HepG2 (cell line): ENCODE data around the gene IFNAR1. TPM values are rescaled to one million over a fixed set of nuclear protein-coding genes. Genes with fewer than 3 reads are reported as not detected.
A peak's percentile ranks its signal among the peaks of the same experiment; 100 is the strongest.

Experiments used
- BCL6 ChIP-seq: IDR thresholded peaks from 2 replicates; pipeline ENCODE4 v1.6.1; 2016; ENCODE audit warnings: missing genetic modification reagents, missing compliant biosample characterization
- CBX1 ChIP-seq: IDR thresholded peaks from one replicate; pipeline ENCODE4 v1.6.1; 2016; ENCODE audit warnings: antibody characterized with exemption, low read depth
- ELF3 ChIP-seq: IDR thresholded peaks from 2 replicates; pipeline ENCODE4 v1.6.1; 2016; ENCODE audit warnings: missing genetic modification reagents, missing compliant biosample characterization
- ESRRA ChIP-seq: sonication (generic); formaldehyde crosslinking; IDR thresholded peaks from 2 replicates; pipeline ENCODE4 v1.5.1; 2020; ENCODE audit warnings: mild to moderate bottlenecking, low read depth, missing genetic modification reagents
- HMG20A ChIP-seq: IDR thresholded peaks from 2 replicates; pipeline ENCODE4 v1.6.1; 2016; ENCODE audit warnings: borderline replicate concordance
- HNF1A ChIP-seq, 2 experiments: sonication (generic) in 1 of 2; formaldehyde crosslinking in 1 of 2; IDR thresholded peaks; 2 replicates each; pipeline versions ENCODE4 v1.4.0 to v1.6.1; 2016 to 2020; ENCODE audit warnings: borderline replicate concordance in 1 of 2, low read depth in 1 of 2, mild to moderate bottlenecking in 1 of 2, missing genetic modification reagents in 1 of 2
- IKZF5 ChIP-seq: IDR thresholded peaks from 2 replicates; pipeline ENCODE4 v1.6.1; 2018; ENCODE audit warnings: missing genetic modification reagents, mild to moderate bottlenecking, missing compliant biosample characterization
- NFE2L1 ChIP-seq: sonication (generic); formaldehyde crosslinking; IDR thresholded peaks from 2 replicates; pipeline ENCODE4 v1.4.0; 2020; ENCODE audit warnings: missing genetic modification reagents, mild to moderate bottlenecking, borderline replicate concordance
- NONO ChIP-seq, 2 experiments: fragments of 450-650 bp in 1 of 2; sonication (generic) in 1 of 2; formaldehyde crosslinking in 1 of 2; IDR thresholded peaks in 1 of 2; conservative IDR thresholded peaks in 1 of 2; 2 replicates each; pipeline versions ENCODE4 v1.6.1 to v1.8.0; 2017 to 2022; ENCODE audit warnings: mild to moderate bottlenecking in 1 of 2, missing genetic modification reagents in 1 of 2, moderate library complexity in 1 of 2
- PLSCR1 ChIP-seq: sonication (generic); formaldehyde crosslinking; IDR thresholded peaks from 2 replicates; pipeline ENCODE4 v1.5.0; 2020; ENCODE audit warnings: missing genetic modification reagents, mild to moderate bottlenecking, borderline replicate concordance
- PRDM4 ChIP-seq: sonication (generic); formaldehyde crosslinking; IDR thresholded peaks from 2 replicates; pipeline ENCODE4 v1.9.0; 2021; ENCODE audit warnings: missing genetic modification reagents, borderline replicate concordance
- RAD21 ChIP-seq: fragments of 450-650 bp; formaldehyde crosslinking; IDR thresholded peaks from 2 replicates; pipeline ENCODE4 v1.5.0; 2020; ENCODE audit warnings: mild to moderate bottlenecking
- SNAPC2 ChIP-seq: sonication (generic); formaldehyde crosslinking; IDR thresholded peaks from 2 replicates; pipeline ENCODE4 v1.8.1; 2022; ENCODE audit warnings: mild to moderate bottlenecking, missing genetic modification reagents
- ZBTB21 ChIP-seq: sonication (generic); formaldehyde crosslinking; IDR thresholded peaks from 2 replicates; pipeline ENCODE4 v1.4.0; 2020; ENCODE audit warnings: missing genetic modification reagents
- ZNF12 ChIP-seq: sonication (generic); formaldehyde crosslinking; IDR thresholded peaks from 2 replicates; pipeline ENCODE4 v1.5.0; 2020; ENCODE audit warnings: missing genetic modification reagents
- ZNF350 ChIP-seq: sonication (generic); formaldehyde crosslinking; IDR thresholded peaks from 2 replicates; pipeline ENCODE4 v1.4.0; 2020; ENCODE audit warnings: mild to moderate bottlenecking, low read depth, missing genetic modification reagents, borderline replicate concordance
- ZNF451 ChIP-seq: sonication (generic); formaldehyde crosslinking; IDR thresholded peaks from 2 replicates; pipeline ENCODE4 v1.5.0; 2020; ENCODE audit warnings: mild to moderate bottlenecking, missing genetic modification reagents
- ZNF672 ChIP-seq: sonication (generic); formaldehyde crosslinking; IDR thresholded peaks from 2 replicates; pipeline ENCODE4 v1.8.1; 2022; ENCODE audit warnings: missing genetic modification reagents
- polyA plus RNA-seq, 8 experiments: library from polyadenylated mRNA; depleted of rRNA in 3 of 8; stranded (reverse) in 7 of 8; unstranded in 1 of 8; fragments of >200 nt; fragmentation: Illumina TruSeq in 4 of 8; extraction: Trizol in 4 of 8; gene quantifications; 2 replicates each; pipeline versions ENCODE4 v1.2.1 to v1.2.3, GENCODE V29; 2011 to 2016; ENCODE audit warnings: low read depth in 4 of 8, missing spikeins in 1 of 8, mixed read lengths in 1 of 8; ENCODE audit not compliant: insufficient read depth in 1 of 8
- total RNA-seq, 5 experiments: library from RNA; depleted of rRNA; stranded (reverse); fragments of >200 nt; fragmentation: Illumina TruSeq; extraction: Trizol; gene quantifications; 2 replicates each; pipeline ENCODE4 v1.2.3, GENCODE V29; 2016; ENCODE audit warnings: low read depth in 1 of 5

IFNAR1 gene
- total and polyA plus RNA-seq, 2 of the 13 experiments (the other 11 are each of a cell fraction or from before 2014, with no cell fraction given): 6.7 to 9.3 TPM

- TF ChIP-seq IKZF5 (CRISPR knock-in tag): peak; percentile 34; the same call in 1 of the 2 replicates
- 0 out of 2 replicates have a peak, but pooled peaks have one; percentile 46 for TF ChIP-seq ZNF451 (CRISPR knock-in tag)
- TF ChIP-seq ZNF672 (CRISPR knock-in tag): no peak
- TF ChIP-seq ESRRA: peak; percentile 53; the same call in 1 of the 2 replicates
- peak; percentile 72 for TF ChIP-seq ELF3 (CRISPR knock-in tag)
- no peak for TF ChIP-seq PLSCR1 (CRISPR knock-in tag)
- peak; percentile 40; the same call in 1 of the 2 replicates for TF ChIP-seq ZBTB21
- TF ChIP-seq CBX1: no peak
- no peak for TF ChIP-seq NONO (IDR thresholded peaks at IDR 0.05)
- peak; percentile 79; the same call in 1 of the 2 replicates for TF ChIP-seq NONO (CRISPR knock-in tag; conservative IDR thresholded peaks at IDR 0.05)
- no peak for TF ChIP-seq PRDM4 (CRISPR knock-in tag)
- peak; percentile 37; the same call in 1 of the 2 replicates for TF ChIP-seq ZNF12 (CRISPR knock-in tag)
- TF ChIP-seq NFE2L1 (CRISPR knock-in tag): no peak
- peak; percentile 52; the same call in 1 of the 2 replicates for TF ChIP-seq SNAPC2
- no peak for TF ChIP-seq HNF1A (IDR thresholded peaks at IDR 0.05; ENCODE audit: low read depth)
- TF ChIP-seq HNF1A (CRISPR knock-in tag; IDR thresholded peaks at IDR 0.05; ENCODE audit: borderline replicate concordance): peak; percentile 18; the same call in 1 of the 2 replicates
- peak; percentile 47; the same call in 1 of the 2 replicates for TF ChIP-seq RAD21 (CRISPR knock-in tag)
- TF ChIP-seq HMG20A (CRISPR knock-in tag): peak; percentile 83; the same call in 1 of the 2 replicates
- peak; percentile 70 for TF ChIP-seq ZNF350 (CRISPR knock-in tag)
- peak; percentile 65 for TF ChIP-seq BCL6
Observed at GRCh38 chr21:33383056-33383888, 58.5 kb downstream of the IFNAR1 start (continued).
